C1 segment of cervical spinal cord (tissue), 14 donors: ENCODE results near the gene SETD4.

Source experiments
- DNase-seq, 14 donors: peaks; one replicate each; lab custom pipeline; 2025; lab: John Stamatoyannopoulos, UW

SETD4 gene

GRCh38 chr21:36010801-36011200, 49.5 kb downstream of the SETD4 start:
- DNase-seq: no peak

GRCh38 chr21:36008505-36008904, 51.8 kb downstream of the SETD4 start:
- DNase-seq: no peak

GRCh38 chr21:36005879-36006400, 54.4 kb downstream of the SETD4 start:
- no peak for DNase-seq

GRCh38 chr21:36005018-36005417, 55.3 kb downstream of the SETD4 start:
- DNase-seq: no peak

- no peak for DNase-seq
Observed at GRCh38 chr21:36004441-36004840, 55.9 kb downstream of the SETD4 start.

- DNase-seq: no peak
Observed at GRCh38 chr21:36003776-36004175, 56.5 kb downstream of the SETD4 start.

- no peak for DNase-seq
Observed at GRCh38 chr21:35996217-35996616, 64.1 kb downstream of the SETD4 start.

- DNase-seq: no peak
Observed at GRCh38 chr21:35995522-35996088, 64.7 kb downstream of the SETD4 start.

GRCh38 chr21:35994613-35995012, 65.7 kb downstream of the SETD4 start:
- DNase-seq: no peak

- DNase-seq: no peak
Observed at GRCh38 chr21:35993875-35994490, 66.3 kb downstream of the SETD4 start.

GRCh38 chr21:35991131-35991530, 69.2 kb downstream of the SETD4 start:
- no peak for DNase-seq

GRCh38 chr21:35990609-35991008, 69.7 kb downstream of the SETD4 start:
- no peak for DNase-seq

GRCh38 chr21:35989138-35989735, 71.1 kb downstream of the SETD4 start:
- no peak for DNase-seq

GRCh38 chr21:35988416-35989137, 71.7 kb downstream of the SETD4 start:
- DNase-seq: no peak

- DNase-seq: no peak
Observed at GRCh38 chr21:35987475-35987874, 72.9 kb downstream of the SETD4 start.

GRCh38 chr21:35984654-35985361, 75.5 kb downstream of the SETD4 start:
- no peak for DNase-seq
